Stimulated activated CD4-positive, alpha-beta T cell treated with anti-CD3 and anti-CD28 coated beads, TNF-alpha, amount 100 ng/mL, for 48 hours (primary cell): ENCODE data around the gene KRT17.

Experiments
- DNase-seq, 3 donors: peaks; one replicate each; pipeline ENCODE4 v3.0.0-alpha.2; 2020; ENCODE audit warnings: low read depth in 3 of 3

Gene KRT17

DNA sequence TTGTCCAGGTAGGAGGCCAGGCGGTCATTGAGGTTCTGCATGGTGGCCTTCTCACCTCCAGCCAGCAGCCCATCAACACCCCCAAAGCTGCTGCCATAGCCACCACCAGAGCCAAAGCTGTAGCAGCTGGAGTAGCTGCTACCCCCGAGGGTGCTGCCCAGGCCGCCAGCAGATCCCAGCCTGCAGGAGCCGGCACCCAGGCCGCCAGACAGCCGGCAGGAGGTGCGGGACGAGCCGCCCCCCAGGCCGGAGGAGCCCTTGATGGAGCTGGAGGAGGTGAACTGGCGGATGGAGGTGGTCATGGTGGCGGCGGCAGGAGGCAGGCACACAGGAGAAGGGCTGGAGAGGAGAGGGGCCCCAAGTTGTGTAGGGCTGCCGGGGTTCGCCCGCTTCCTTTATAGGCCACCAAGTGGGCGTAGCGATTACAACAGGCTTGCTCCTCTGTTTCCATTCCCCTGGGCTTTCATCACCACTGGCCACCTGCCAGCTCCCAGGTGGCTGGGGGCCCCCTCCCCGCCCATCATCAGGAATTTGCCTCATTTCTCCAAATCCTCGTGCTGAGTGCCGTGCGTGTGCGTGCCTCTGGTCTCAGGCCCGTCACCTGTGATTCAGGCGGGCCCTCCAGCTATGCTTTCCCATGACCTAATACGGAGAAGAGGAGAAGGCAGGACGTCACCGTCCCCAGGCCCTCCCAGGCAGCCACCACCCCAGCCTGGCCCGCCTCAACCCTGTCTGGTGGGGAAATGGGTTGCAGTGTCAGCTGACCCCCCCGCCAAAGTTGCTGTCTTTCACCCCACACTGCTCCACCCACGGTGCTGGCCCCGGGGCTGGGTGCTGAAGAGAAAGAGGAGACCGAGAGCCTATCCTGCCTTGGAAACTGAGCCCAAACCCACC lies at the start of gene KRT17:
Gene KRT17, minus strand, starts transcription at position 368 of the 894 bp plus-strand sequence. Its CDS starts 66 bp downstream, at position 302.
- no peak for DNase-seq

GRCh38 chr17:41672153-41672552 lies 47.8 kb upstream of the KRT17 start:
- no peak for DNase-seq

- no peak for DNase-seq
These were observed 43.1 kb upstream of the KRT17 start for GRCh38 chr17:41667280-41668041.

GRCh38 chr17:41666708-41667279 lies 42.4 kb upstream of the KRT17 start:
- peak; percentile 81 to 84 (median 82) for DNase-seq

DNA sequence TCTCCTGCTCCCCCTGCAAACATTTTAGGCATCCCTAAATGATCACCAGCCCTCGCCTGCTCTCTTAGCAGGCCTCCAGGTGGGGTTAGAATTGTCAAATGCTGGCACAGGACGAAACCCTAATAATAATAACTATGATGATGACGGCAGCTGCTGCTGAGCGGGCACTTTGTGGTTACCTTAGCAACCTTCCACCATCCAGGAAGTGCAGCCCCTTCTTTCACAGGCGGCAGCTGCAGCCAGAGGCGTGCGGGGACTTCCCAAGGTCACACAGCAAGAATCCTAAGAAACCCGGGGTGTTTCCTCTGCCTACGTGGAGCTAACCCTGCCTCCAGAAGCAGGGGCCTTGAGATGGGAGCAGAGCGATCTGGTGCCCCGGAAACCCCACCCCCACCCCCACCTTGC lies 41.9 kb upstream of the KRT17 start:
- DNase-seq, result peak in 2 of 3 donors; percentile 40 to 57

DNA sequence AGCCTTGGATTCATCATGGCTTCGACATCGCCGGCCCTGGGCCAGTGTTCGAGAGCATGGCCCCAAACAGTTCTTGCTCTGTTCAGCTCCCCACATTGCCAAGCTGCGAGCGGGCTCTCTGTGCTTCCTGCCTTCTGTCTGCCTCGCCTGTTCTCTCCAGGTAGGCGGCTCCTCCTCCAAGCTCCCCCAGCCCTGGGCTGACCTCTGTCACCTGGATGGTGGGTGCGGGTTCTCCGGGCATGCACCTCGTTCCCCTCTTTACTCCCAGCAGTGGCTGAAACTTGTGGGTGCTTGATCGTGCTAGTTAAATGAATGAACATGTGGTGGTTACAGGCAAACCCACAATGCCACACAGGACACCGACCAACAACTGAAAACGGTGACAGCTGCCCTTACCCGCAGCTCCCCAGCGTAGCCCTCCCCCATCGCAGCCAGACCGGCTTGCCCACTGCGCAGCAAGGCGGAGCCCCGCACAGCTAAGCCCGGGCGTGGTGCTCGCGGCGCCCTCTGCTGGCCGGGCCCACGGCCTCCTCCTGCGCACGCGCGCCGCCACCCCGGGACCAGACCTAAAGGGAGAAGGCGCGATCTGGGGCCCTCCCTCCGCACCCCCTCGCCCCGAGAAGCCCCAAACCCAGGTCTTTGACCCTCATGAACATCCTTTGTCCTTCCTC lies 41.3 kb upstream of the KRT17 start:
- peak; percentile 83 to 88 (median 84) for DNase-seq

DNA sequence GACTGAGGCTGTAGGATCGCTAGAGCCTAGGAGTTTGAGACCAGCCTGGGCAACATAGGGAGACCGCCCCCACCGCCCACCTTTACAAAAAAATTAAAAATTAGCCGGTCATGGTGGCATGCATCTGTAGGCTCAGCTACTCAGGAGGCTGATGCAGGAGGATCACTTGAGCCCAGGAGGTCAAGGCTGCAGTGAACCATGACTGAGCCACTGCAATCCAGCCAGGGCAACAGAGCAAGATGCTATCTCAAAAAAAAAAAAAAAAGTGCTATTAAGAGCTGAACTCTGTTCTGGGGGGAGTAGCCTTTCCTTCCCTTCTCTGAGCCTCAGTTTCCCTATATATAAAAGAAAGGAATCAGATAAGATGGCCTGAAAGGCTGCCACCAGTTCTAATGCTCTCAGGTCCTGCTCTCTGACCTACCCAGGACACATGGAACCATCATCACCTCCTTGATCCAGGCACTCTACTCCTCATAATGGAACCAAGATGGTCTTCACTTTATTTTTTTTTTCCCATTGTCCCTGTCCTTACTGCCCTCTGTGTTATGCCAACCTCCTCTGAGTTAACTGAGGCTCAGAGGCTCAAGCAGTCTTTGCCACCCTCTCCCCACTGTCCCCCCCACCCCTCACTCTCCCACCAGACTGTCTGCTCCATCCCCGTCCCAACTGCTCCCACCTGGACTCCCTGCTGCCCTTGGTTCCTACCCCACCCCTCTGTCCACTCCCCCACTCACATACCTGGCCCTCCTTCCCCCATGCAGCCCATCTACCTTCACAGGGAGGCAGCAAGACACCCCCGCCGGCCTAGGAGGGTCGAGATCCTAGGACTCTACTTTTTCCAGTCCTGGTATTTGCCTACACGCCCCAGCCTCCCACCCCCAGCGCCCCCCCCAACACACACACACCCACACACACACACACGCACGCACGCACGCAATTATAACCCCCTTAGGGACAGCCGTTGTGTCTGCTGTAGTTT lies 40.5 kb upstream of the KRT17 start:
- no peak for DNase-seq

DNA sequence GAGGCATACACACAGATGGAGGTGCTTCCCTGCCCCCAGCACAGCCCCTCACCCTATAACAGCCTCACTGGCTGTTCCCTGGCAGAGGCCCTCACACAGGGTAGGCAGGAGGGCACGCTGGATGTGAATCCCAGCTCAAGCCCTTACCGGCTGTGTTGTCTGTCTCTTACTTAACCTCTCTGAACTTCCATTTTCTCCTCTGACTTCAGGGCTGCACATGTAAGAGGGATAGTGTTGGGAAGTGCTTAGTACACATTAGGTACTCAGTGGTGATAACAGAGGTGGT lies 39.7 kb upstream of the KRT17 start:
- DNase-seq, result no peak

DNA sequence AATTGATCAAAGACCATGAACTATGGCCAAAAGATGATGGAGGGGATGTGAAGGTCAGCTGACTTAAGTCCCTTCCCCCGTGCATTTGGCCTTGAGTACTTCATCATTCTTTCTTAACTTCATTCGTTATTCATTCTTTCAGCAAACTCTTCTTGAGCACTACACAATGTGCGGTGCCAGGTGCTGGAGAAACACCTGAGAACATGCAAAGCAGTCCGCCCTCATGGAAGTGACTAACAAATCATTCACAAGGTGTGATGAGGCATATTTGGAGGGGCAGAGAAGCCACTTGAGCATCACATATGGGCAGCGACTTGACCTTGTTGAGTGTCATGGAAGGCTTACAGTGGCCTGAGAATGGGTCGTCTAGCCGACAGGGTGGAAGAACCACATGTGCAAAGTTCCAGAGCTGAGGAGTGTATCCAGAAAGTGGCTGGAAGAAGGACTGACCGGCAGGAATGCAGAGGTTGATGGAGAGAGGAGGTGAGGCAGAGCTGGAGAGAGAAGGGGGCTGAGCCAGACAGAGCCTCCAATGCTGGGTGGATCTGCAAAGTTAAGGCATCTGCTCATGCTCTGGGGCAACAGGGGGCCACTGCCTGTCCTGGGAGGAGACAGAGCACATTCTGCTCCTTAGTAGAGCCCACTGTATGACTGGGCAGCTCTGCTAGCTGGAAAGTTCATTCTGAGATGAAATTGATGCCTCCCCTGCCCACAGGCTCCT lies 39.2 kb upstream of the KRT17 start:
- DNase-seq, result no peak

DNA sequence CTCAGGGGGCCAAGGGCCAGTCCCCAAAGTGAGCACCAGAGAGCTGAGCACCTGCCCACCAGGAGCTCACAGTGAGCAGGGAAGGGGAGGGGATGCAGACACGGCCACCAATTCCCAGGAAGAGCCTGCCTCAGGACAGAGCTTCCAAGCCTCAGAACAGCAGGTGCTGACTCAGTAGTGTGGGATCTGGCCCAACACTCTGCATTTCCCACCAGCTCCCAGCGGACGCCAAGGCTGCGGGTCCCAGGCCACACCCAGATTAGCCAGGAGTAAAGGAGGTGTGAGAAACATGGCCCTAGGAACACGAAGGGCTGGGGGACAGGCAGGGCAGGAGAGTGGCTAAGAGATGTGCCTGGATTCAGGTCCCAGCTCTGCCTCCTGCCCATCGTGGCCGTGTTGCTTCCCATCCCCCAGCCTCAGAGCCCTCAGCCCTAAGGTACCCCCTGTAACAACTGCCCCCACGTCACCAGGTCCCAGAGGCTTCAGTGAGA lies 35.9 kb upstream of the KRT17 start:
- DNase-seq, result no peak

GRCh38 chr17:41659427-41660212 lies 35.2 kb upstream of the KRT17 start:
- DNase-seq, result no peak

DNA sequence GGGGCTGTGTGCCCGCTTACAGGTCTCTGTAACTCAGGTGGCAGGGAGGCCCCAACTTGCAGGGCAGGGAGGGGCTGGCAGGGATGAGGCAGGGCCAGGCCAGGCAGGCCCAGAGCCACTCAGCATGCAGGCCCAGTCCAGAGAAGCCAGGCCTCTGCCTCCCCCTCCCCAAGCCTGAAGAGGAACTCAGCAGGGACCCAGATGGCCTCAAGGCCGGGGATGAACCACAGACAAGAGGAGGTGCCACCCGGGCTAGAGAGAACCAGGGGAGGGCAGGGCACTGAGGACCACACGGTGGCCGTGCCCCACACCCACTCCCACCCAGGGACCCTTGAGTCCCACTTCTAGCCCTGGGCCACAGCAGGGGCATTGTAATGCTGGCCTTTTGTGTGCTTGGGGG lies 34.5 kb upstream of the KRT17 start:
- no peak for DNase-seq

- DNase-seq, result no peak
These were observed 33.6 kb upstream of the KRT17 start for GRCh38 chr17:41657936-41658335.

DNA sequence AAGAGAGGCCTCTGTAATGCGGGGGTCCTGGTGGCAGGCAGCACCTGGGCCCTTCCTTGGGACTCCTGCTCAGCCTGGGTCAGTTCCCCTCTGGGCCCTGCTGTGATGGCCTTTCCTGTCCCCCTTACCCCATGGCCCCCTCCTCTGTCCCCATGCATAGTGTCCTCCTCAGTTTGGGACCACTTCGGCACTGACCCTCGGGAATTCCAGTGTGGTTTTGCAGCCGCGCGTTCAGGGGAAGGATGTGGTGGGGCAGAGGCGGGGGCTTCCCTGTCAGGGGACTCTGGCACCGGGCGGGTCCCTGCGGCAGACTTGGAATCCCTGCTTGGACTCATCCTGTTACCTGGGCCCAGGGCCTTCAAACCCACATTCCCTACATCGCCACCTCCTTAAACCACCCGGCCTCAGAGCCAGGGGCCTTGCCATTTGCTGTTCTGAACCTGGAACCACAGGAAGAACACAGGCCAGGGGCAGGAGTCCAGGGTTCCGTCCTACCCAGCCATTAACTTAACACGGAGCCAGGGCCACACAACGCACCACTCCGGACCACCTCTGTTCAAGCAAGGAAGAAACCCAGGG lies 32.9 kb upstream of the KRT17 start:
- no peak for DNase-seq

DNA sequence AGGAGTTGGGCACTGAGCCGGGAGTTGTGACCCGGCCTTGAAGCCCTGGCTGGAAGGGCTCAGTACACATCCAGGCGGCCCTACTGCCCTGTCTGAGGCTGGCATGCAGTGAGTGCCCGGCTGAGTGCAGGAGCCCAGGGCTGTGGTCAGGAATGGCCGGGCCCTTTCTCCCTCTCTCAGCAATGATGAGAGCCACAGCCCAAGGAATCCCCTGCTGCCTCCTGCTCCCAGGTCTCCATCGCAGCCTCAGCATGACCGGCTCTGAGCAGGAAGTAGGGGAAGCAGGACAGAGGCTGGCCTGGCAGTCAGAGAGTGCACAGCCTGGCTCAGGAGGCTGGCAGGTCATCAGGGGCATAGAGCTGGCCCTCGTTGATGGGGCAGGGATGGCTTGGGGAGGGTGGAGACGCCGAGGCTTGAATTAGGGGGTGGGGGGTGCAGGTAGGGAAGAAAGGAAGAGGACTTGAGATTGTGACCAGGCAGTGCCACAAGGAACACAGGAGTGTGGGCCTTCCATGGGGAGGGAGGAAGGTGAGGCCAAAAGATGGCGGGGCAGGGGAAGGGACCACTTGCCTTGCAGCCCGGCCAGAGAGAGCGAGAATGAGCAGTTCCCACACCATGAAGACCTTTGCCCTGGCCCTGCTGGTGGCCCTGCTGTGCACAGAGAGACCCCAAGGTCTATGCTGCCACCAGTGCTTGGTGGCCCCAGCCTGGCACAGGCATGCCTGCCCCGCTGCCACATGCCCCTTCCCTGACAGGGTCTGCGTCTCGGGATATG lies 32.1 kb upstream of the KRT17 start:
- no peak for DNase-seq

DNA sequence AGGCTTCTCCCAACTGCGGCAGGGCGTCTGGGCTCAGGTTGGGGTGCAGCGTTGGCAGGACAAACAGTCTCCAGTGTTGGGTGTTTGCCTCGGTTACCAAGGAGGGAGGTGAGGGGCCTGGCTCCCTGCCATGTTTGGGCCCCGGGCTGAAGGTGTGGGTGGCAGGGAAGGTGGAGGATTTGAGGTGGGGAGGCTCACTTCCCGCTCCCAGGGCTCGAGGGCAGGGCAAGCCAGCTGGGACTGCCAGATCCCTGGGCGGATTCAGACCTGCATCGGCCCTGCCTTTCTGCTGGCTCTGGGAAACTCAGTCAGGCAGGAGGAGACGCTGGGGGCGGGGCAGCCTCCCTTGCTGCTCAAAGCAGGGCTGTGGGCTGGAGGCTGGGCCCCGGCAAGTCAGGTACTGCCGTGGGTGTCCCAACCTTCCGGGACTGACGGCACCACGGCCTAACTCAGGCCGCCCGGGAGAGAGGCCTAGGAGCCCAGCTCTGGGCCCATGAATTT lies 31.3 kb upstream of the KRT17 start:
- DNase-seq, result no peak

DNA sequence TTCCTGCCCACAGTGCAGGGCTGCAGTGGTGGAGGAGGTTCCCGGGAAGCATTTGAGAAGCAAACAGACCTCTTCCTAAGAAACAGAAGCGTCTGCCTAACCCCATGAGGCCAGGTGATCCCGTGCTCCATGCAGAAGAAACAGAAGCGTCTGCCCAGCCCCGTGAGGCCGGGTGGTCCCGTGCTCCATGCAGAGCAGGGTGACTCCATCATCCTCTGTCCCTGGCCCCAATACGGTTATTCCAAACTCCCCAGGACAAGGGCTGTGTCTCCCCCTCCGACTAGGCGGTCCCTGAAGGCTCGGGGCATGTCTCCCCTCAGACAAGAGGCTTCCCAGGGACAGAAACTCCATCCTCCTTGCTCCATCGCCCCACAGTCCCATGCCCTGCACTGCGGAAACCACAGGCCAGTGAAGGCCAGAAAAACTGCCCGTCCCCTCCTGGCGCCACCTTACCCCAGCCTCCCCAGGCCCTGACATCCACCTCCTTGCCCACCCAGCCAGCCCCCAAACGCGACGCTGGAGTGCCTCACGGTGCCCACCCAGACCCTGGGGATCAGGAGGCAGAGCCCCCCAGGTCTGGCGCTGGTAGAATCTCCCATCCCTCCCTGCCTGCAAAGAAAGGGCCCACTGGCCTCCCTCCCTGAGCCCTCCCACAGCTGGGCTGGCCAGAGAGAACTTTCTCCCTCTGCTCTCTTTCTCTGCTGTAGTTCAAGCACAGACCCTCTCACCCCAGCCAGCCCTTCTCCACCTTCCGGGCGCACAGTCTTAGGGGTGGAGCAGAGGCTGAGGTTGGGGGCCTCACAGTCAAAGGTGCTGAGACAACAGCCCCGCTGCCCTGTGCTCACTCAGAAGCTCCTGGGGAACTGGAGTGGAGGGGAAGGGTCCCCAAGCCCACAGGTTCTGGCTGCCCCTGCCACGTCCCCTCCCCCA lies 30.6 kb upstream of the KRT17 start:
- no peak for DNase-seq
